ENCODE measurements around the gene JUP.

Gene JUP

GRCh38 chr17:41717408-41718286 lies 68.9 kb downstream of the JUP start:
- DNase-seq, result no peak

DNA sequence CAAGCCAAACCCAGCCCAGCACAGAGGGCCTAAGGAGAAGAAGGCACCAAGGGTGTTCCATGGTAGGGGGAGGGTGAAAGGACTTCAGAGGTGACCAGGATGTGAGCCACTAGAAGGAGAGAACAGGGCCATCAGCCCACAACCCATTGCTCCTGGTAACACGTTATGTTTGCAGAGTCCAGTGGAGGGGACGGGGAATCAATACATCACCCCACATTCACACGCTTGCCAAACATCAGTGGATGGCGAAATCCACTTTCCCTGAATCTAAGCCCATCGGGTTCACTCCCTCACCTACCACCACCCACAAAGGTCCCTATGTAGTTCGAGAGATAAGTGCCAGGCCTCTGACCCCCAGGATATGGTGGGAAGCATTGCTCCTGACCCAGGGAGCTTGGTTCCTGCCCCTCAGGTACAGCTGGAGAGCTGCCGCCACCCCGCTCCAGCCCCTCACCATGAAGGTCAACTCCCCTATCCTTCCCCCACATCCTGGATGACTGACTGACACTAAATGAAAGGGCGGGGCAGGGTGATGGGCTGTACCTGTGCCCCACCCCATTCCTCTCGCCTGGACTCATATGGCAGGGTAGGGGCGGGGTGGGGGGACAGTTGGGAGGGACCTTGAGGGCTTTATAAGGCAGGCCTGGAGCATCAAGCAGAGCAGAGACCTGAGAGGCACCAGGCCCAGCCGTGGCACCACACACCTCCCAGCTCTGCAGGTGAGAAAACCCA lies 74.7 kb downstream of the JUP start, which contains the start of gene GAST:
GAST (plus strand) TSS at position 663 of the 732 bp plus-strand sequence. CDS start 3,106 bp downstream, outside the sequence.
- DNase-seq, result no peak

- DNase-seq, result no peak
These were observed 75.9 kb downstream of the JUP start for GRCh38 chr17:41710472-41711090.

DNA sequence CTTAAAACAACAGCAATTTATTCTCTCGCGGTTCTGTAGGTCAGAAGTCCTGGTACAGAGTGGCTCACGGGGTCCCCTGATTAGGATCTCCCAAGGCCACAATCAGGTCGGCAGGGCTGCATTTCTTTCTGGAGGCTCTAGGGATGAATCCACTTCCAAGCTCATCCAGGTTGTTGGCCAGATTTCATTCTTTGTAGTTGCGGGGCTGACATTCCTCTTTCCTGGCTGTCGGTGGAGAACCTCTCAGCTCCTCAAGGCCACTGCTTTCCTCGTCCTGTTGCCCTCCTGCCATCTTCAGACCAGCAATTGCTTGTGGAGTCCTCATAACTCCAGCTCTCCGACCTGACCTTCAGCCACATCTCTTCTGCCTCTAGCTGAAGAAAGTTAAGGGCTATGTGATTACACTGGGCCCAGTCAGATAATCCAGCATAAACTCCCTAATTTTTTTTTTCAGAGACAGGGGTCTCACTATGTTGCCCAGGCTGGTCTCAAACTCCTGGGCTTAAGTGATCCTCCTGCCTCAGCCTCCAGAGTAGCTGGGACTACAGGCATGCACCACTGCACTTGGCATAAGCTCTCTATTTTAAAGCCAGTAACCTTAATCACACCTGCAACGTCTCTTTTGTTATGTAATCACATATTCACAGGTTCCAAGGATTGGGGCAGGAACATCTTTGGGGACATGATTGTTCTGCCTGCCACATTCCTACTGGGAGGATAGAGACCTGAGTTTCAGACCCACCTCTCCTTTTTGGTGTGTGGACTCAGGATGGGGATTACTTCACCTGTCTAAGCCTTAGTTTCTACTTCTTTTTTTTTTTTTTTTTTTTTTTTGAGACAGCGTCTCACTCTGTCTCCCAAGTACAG lies 78.5 kb downstream of the JUP start:
- DNase-seq, result no peak

DNA sequence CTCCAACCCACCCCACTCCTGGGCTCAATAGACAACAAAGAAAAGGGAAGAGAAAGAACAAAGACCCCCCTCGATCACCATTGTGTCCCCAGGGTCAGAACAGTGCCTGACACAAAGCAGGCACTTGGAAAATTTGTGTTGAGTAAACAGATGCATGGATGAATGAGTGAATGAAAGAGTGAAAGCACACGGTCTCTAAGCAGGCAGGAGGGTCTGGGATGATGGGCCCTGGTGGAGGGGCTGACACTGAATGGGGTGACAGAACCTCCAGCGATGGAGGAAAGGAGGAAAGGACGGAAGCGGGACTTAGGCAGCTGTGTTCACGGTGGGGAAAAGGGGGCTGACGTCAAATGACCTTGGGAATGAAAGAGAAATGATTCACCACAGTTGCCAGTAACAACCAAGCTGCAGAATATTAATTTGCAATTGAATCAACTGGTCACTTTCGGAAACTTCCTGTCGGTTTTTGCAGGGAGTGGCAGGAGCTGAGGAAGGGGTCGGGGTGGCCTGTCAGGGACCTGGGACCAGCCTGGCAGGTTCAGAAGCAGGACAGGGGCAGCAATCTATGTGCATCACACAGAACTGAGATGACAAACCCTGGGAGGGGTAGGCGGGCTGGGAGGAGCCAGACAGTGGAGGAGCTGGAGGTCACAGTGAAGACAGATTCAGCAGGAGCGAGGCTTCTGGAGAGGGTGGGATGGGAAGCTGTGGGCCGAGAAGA lies 81.1 kb downstream of the JUP start:
- DNase-seq, result no peak
